Dermis blood vessel endothelial cell (primary cell): ENCODE measurements around the gene MOGAT3. TPM values are rescaled to one million over a fixed set of nuclear protein-coding genes. Genes with fewer than 3 reads are reported as not detected.

Experiments used
- DNase-seq: peaks from one replicate; pipeline ENCODE4 v3.0.0; 2010
- total RNA-seq: library from RNA; depleted of rRNA; stranded (reverse); fragments of >200 nt; gene quantifications from 2 replicates; pipeline ENCODE4 v1.2.3, GENCODE V29; 2014

MOGAT3 gene
- total RNA-seq, 1 donor from 2014 or later, result not detected

GRCh38 chr7:101233907-101234547 lies 33.2 kb upstream of the MOGAT3 start:
- DNase-seq, result no peak

GRCh38 chr7:101232141-101232850 lies 31.5 kb upstream of the MOGAT3 start:
- peak; percentile 35 for DNase-seq

GRCh38 chr7:101231644-101232043 lies 30.8 kb upstream of the MOGAT3 start:
- peak; percentile 31 for DNase-seq

GRCh38 chr7:101226721-101227120 lies 25.9 kb upstream of the MOGAT3 start:
- no peak for DNase-seq

- no peak for DNase-seq
Observed at GRCh38 chr7:101225650-101226049, 24.8 kb upstream of the MOGAT3 start.

GRCh38 chr7:101223528-101223927 lies 22.7 kb upstream of the MOGAT3 start:
- no peak for DNase-seq

GRCh38 chr7:101222275-101222830 lies 21.5 kb upstream of the MOGAT3 start:
- no peak for DNase-seq

GRCh38 chr7:101220295-101220694 lies 19.5 kb upstream of the MOGAT3 start:
- no peak for DNase-seq

GRCh38 chr7:101218236-101219125 lies 17.6 kb upstream of the MOGAT3 start:
- DNase-seq, result no peak

- peak; percentile 98 for DNase-seq
Observed at GRCh38 chr7:101217388-101218235, 16.8 kb upstream of the MOGAT3 start, which contains the start of the genes PLOD3 and ZNHIT1. Gene PLOD3, minus strand, starts transcription at chr7:101217581. Its CDS starts 307 bp downstream, at chr7:101217274. Gene ZNHIT1, plus strand, starts transcription at chr7:101218165. Its CDS starts 31 bp downstream, at chr7:101218196.

- DNase-seq, result peak; percentile 28
Observed at GRCh38 chr7:101216860-101217387, 16.1 kb upstream of the MOGAT3 start.

- no peak for DNase-seq
Observed at GRCh38 chr7:101216001-101216859, 15.4 kb upstream of the MOGAT3 start.

GRCh38 chr7:101212014-101212413 lies 11.2 kb upstream of the MOGAT3 start:
- DNase-seq, result no peak

GRCh38 chr7:101211501-101211900 lies 10.7 kb upstream of the MOGAT3 start:
- DNase-seq, result no peak

GRCh38 chr7:101210143-101210542 lies 9.3 kb upstream of the MOGAT3 start:
- DNase-seq, result no peak

- DNase-seq, result no peak
Observed at GRCh38 chr7:101208794-101209193, 8.0 kb upstream of the MOGAT3 start.

- DNase-seq, result no peak
Observed at GRCh38 chr7:101207459-101207858, 6.6 kb upstream of the MOGAT3 start.

- DNase-seq, result no peak
Observed at GRCh38 chr7:101206665-101207042, 5.8 kb upstream of the MOGAT3 start.

GRCh38 chr7:101205901-101206664 lies 5.2 kb upstream of the MOGAT3 start:
- no peak for DNase-seq
